HPDE6-E6E7 (cell line): ENCODE measurements around the gene GFRA1.

Experiments
- DNase-seq: peaks from one replicate; pipeline ENCODE4 v3.0.0; 2011; ENCODE audit warnings: missing footprints; ENCODE audit errors: extremely low spot score

GFRA1 gene

DNA sequence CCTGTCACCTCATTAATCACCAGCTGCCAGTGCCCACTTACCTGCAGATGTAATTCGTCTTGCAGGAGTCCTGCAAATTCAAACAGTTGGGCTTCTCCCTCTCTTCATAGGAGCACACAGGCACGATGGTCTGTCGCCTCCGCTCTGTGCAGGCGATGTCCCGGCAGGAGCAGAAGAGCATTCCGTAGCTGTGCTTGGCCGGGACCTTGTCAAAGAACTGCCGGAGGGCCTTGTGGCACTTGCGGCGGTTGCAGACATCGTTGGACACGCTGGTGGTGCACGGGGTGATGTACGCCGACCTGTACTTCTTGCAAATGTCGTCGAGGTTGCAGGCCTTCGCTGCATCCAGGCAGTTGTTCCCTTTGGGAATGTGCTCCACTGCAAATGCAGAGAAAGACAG lies 147.8 kb downstream of the GFRA1 start:
- no peak for DNase-seq

DNA sequence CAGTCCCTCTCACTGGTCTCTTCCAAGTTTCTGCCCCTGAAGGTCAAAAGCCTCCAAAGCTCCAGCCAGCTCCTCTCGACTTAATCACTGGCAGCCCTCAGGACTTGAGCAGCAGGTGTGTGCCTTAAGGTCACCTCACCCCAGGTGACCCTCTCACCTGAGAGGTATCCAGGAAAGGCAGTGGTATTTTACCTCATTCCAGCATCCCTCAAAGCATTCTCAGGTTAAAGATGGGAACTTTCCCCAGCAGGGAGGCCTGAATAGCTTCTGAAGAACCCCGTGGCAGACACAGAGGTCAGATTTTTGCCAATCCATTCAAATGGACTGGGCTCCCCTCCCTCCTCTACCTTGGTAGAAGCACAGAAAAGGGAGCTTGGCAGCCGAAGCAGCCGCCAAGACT lies 148.2 kb downstream of the GFRA1 start:
- DNase-seq = no peak

DNA sequence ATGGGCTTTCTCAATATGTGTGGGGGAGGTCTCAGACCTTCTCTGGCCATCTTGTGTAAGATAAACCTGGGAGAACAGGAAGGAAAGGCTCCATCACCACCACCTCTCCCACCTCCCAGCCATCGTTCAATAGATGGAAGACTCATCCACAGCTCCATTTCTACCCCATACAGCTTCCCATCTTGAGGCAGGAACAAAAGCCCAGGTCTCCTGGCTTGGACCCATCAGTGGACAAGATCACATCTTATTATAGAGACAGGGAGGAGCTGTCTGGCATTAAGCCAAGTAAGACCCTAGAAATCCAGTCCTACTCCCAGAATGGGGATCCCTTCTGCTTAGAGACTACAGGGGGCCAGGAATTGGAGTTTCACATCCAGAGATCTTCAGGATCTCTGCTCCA lies 150.3 kb downstream of the GFRA1 start:
- no peak for DNase-seq

DNA sequence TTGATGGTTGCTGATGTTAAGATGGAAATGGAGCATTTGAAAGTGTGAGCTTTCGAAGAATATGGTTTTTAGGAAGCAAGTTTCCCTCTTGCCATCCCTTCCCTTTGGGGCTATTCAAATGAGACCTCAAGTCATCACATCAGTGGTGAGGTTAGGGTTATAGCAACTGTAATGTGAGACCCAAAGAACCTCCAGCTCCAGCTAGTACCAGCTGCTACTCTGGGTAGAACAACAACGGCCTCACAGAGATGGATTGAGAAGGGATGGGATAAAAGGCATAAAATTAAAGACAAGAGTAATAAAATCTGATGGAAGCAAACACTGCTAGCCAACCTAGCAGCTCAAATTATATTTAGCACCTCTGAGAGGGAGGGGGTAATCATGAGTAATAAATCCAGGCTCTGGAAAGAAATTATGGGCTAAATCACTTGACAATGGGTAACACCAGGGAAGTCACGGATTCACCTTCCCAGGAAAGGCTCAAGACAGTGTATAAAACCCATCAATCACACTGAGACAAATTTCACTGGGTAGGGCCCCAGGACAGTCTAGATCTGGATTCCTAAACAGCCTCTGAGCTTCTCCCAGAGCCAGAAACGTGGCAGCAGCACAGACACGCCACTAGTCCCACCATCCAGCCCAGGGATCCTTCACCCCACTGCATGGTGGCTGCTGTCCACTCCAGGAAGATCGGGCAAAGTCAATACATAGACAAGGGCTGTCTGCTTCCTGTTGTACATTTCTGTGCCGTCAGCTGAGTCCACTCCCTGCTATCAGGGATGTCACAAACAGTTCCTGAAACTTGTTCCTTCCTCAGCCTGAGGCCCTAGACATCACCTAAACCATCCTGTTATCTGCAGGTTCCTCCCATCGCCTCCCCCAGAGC lies 151.1 kb downstream of the GFRA1 start:
- DNase-seq = no peak

- DNase-seq = no peak
Measured at GRCh38 chr10:116120688-116121455, 152.1 kb downstream of the GFRA1 start.

DNA sequence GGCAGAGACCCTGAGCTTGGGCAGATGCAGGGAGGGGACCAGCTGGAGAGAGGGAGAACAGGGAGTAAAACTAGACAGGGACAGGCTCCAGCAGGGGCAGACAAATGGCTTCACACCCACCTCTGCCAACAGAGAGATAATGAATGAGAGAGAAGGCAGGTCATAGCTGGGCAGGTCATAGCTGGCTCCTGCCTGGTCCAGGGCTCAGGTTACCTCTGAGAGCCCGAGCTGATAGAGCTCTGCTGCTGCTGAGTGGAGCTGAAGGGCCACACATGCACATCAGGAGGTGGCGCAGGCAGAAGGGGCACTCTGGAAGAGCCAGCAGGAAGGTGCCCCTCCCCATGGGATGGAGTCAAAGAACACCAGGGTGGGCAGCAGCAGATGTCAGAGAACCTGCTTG lies 154.2 kb downstream of the GFRA1 start:
- no peak for DNase-seq

GRCh38 chr10:116115797-116116196 lies 157.2 kb downstream of the GFRA1 start:
- no peak for DNase-seq

GRCh38 chr10:116115036-116115641 lies 157.9 kb downstream of the GFRA1 start:
- no peak for DNase-seq

- no peak for DNase-seq
Measured at GRCh38 chr10:116113721-116114501, 159.1 kb downstream of the GFRA1 start.

GRCh38 chr10:116112232-116113231 lies 160.5 kb downstream of the GFRA1 start:
- DNase-seq = no peak

DNA sequence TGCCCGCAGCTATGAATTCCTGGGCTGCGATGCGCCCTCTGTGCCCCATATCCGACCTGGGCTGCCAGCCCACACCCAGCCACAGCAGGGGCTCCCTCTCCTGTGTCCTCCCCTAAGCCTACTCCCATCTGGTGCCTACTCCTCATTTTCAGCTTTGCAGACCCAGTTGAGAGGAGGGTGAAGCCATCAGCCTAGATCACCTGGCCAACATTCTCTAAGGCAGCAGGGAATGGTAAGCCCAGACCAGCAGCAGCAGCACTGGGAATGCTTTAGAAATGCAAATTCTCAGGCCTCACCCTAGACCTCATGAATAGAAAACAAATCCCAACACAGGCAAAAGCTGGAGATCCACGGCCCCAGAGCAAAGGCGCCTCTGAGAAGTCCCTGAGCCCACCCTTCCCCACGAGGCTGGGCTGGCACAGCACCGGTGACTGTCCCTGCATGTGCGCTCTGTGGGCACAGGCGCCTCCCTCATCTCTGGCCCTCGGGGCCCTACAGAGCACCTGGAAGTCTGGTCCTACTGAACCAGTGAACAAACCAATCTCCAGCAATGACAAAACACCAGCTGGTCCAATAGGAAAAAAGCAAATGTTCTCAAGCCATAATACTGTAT lies 161.4 kb downstream of the GFRA1 start:
- no peak for DNase-seq

DNA sequence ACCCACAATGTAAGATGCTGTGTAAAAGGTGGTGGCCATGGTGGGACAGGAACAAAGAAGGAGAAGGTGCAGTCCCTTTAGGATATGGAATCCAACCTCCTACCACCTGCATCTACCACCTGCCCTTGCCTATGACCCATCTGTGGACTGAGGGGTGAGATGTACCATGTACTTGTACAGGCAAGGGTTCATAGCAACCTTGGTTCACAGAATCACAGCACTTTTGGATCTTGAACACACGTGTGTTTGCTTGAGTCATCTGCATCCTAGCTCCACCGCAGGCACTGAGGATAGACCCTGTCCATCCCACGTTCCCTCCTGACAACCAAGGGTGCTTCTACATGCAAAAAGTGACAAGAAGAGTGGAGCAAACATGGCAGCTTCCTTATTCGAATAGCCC lies 162.3 kb downstream of the GFRA1 start:
- no peak for DNase-seq

DNA sequence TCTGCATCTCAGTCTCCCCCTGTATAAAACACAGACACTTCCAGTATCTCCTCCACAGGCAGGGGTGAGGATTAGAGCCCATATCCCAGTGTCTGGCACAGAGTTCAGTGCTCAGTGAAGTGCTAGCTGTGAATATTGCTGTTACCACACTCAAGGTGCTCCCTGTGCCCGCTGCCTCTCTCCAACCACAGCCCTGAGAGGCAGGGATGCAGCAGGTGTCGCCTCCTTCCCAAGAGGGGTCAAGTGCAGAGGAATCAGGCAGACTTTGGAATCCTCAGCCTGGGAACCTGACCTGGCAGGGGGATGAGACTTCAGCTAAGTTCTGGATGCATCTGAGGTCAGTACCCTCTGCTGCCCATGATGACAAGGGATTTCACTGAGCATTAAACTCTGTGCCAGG lies 163.1 kb downstream of the GFRA1 start:
- DNase-seq = no peak

GRCh38 chr10:116109481-116109880 lies 163.5 kb downstream of the GFRA1 start:
- no peak for DNase-seq

GRCh38 chr10:116108095-116108494 lies 164.9 kb downstream of the GFRA1 start:
- DNase-seq = no peak

DNA sequence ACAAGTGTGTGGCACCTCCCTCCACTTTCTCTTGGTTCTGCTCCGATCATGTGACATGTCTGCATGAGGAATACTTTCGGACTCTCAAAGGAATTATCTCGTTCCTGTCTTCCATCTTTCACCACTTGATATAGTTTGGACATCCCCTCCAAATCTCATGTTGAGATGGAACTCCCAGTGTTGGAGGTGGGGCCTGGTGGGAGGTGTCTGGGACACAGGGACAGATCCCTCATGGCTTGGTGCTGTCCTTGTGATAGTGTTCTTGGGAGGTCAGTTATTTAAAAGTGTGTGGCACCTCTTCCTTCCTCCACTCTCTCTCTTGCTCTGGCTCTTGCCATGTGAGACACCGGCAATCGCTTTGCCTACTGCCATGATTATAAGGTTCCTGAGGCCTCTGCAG lies 166.4 kb downstream of the GFRA1 start:
- no peak for DNase-seq

- no peak for DNase-seq
Measured at GRCh38 chr10:116105264-116105663, 167.7 kb downstream of the GFRA1 start.

- no peak for DNase-seq
Measured at GRCh38 chr10:116104210-116104932, 168.6 kb downstream of the GFRA1 start.

GRCh38 chr10:116103668-116104067 lies 169.3 kb downstream of the GFRA1 start:
- DNase-seq = no peak
